Stimulated activated CD4-positive, alpha-beta T cell treated with anti-CD3 and anti-CD28 coated beads, Interleukin-2, amount 100 ng/mL, for 48 hours (primary cell): ENCODE measurements around the gene ISYNA1.

ENCODE experiments used
- DNase-seq, 2 donors: peaks; one replicate each; pipeline ENCODE4 v3.0.0-alpha.2; 2020

Gene ISYNA1

GRCh38 chr19:18390065-18390907 lies 47.6 kb downstream of the ISYNA1 start:
- DNase-seq, result no peak

- DNase-seq, result no peak
These were observed 48.2 kb downstream of the ISYNA1 start for GRCh38 chr19:18389726-18390064.

- DNase-seq, result no peak
These were observed 48.8 kb downstream of the ISYNA1 start for GRCh38 chr19:18388960-18389725.

DNA sequence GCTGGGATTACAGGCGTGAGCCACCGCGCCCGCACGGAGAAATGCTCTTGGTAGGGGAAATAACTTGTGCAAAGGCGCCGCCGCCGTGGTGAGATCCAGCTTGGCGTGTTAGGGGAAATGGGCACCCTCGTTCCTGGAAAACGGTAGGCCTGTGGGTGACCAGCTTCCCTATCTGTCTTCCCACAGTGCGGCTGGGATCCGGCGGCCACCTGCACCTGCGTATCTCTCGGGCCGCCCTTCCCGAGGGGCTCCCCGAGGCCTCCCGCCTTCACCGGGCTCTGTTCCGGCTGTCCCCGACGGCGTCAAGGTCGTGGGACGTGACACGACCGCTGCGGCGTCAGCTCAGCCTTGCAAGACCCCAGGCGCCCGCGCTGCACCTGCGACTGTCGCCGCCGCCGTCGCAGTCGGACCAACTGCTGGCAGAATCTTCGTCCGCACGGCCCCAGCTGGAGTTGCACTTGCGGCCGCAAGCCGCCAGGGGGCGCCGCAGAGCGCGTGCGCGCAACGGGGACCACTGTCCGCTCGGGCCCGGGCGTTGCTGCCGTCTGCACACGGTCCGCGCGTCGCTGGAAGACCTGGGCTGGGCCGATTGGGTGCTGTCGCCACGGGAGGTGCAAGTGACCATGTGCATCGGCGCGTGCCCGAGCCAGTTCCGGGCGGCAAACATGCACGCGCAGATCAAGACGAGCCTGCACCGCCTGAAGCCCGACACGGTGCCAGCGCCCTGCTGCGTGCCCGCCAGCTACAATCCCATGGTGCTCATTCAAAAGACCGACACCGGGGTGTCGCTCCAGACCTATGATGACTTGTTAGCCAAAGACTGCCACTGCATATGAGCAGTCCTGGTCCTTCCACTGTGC lies 49.6 kb downstream of the ISYNA1 start:
- DNase-seq, result peak; percentile 82 to 88

- no peak for DNase-seq
These were observed 51.2 kb downstream of the ISYNA1 start for GRCh38 chr19:18386543-18387271.

GRCh38 chr19:18385675-18386542 lies 52.0 kb downstream of the ISYNA1 start, which contains the start of gene GDF15:
TSS of gene GDF15 (plus strand) at chr19:18386158. CDS start at chr19:18386190, 32 bp downstream.
- DNase-seq, result peak; percentile 25 to 41

GRCh38 chr19:18385359-18385674 lies 52.6 kb downstream of the ISYNA1 start:
- DNase-seq, result no peak

GRCh38 chr19:18384775-18385174 lies 53.2 kb downstream of the ISYNA1 start:
- DNase-seq, result no peak
